K562 (cell line): ENCODE measurements around the gene SYDE1. TPM values are rescaled to one million over a fixed set of nuclear protein-coding genes. Genes with fewer than 3 reads are reported as not detected.
A peak's percentile ranks its signal among the peaks of the same experiment; 100 is the strongest.

Source experiments
- RAD21 ChIP-seq, 2 experiments: fragments of 250-450 bp in 1 of 2; fragments of 450-650 bp in 1 of 2; sonication (Bioruptor Pico) in 1 of 2; formaldehyde crosslinking in 1 of 2; IDR thresholded peaks in 1 of 2; conservative IDR thresholded peaks in 1 of 2; 2 replicates each; pipeline versions ENCODE4 v1.4.0 to v1.8.0; 2020 to 2022; ENCODE audit warnings: mild to moderate bottlenecking in 2 of 2, moderate library complexity in 1 of 2
- polyA plus RNA-seq, 8 experiments: library from polyadenylated mRNA; depleted of rRNA in 4 of 8; stranded (reverse) in 5 of 8; unstranded in 3 of 8; fragments of >200 nt; fragmentation: Nextera tagmentation in 2 of 8; fragmentation: Illumina TruSeq in 1 of 8; extraction: Ambion mirVana in 2 of 8; extraction: Trizol in 1 of 8; gene quantifications; 2 replicates each; pipeline versions ENCODE4 v1.2.1 to v1.2.3, GENCODE V29; 2011 to 2014; ENCODE audit warnings: inconsistent platforms in 1 of 8, missing spikeins in 1 of 8
- small RNA-seq: library from RNA; depleted of rRNA; stranded (forward); fragments of <200 nt; gene quantifications from one replicate; pipeline ENCODE3, GENCODE V24; 2014
- total RNA-seq, 7 experiments: library from RNA; depleted of rRNA in 6 of 7; stranded (reverse); fragments of >200 nt in 6 of 7; fragmentation: Illumina TruSeq in 2 of 7; extraction: Trizol in 2 of 7; gene quantifications; 2 replicates each; pipeline versions ENCODE4 v1.2.1 to v1.2.3, GENCODE V29; 2011 to 2021; ENCODE audit warnings: low replicate concordance in 1 of 7

The SYDE1 gene
- total and polyA plus RNA-seq, 9 of the 15 experiments (the other 6 are each of a cell fraction or from before 2014, with no cell fraction given), result 0.04 TPM; not detected in 8

DNA sequence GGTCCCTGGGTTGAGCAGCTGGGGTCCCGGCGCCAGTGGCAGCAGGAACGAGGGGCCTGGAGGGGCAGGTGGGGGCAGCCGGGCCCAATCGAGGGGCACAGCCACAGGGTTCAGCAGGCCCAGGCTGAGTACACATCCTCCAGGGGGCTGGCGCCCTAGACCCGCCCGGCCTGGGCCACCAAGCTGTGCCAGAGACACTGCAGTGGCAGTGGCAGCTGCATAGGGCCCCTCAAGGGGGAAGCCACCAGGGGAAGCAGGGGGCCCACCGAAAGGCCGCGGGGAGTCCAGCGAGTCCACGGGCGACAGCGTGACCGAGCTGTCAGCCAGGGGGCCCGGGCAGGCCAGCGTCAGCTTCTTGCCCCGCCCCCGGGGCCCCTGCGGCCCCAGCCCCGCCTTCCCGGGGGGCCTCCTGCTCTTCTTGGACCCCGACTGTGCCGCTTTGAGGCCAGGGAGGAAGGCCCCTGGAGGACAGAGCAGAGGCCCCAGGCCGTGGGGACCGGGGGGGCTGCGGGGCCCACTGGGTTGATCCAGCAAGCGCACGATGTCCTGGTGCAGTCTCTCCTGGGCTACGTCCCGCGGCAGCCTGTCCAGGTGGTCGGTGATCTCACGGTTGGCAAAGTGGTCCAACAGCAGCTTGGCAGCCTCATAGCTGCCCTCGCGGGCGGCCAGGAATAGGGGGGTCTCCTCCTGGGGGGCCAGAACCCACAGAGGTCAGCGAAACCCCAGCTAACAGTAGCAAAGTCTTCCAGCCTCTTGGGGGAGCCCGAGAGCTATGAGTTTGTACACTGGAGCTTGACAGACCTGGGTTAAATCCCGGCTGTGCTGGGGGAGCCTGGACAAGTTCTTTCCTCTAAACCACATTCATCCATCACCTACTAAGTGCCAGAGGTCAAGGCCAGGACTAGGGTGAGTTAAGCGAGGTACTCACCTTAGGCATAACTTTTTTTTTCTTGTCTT, 54.1 kb downstream of the SYDE1 start (continued):
- peak; percentile 45 to 74; a peak in 3 of 4 replicates for TF ChIP-seq RAD21 (CRISPR knock-in tag; conservative IDR thresholded peaks at IDR 0.05 in 1 of 2, IDR thresholded peaks at IDR 0.05 in 1 of 2)

Small RNA genes within 50 kb of the gene (small RNA-seq; reads per million reads assigned to genes)
- gene RNU6-782P, result not detected

Other genes starting within 250 kb of the SYDE1 start
Only the 7 nearest of the 8 such genes appear.
- gene OR7A17, start 221.3 kb upstream of the SYDE1 start, total RNA-seq (2014; rRNA removed), result not detected in 2 replicates
- gene OR7A17, start 221.3 kb upstream of the SYDE1 start, total RNA-seq (2014; rRNA removed; fragmentation: Illumina TruSeq; extraction: Trizol), result not detected in 2 replicates
- not detected in 2 replicates for gene OR7A17, start 221.3 kb upstream of the SYDE1 start, total RNA-seq (2015; rRNA removed; fragmentation: Illumina TruSeq; extraction: Trizol)
- gene OR7A17, start 221.3 kb upstream of the SYDE1 start, total RNA-seq (2021), result not detected in 2 replicates
- not detected in 2 replicates for gene OR7A17, start 221.3 kb upstream of the SYDE1 start, polyA plus RNA-seq (2011; rRNA removed)
- gene OR7A17, start 221.3 kb upstream of the SYDE1 start, polyA plus RNA-seq (2014; fragmentation: Illumina TruSeq; extraction: Trizol), result not detected in 2 replicates
- not detected for gene OR7A17, start 221.3 kb upstream of the SYDE1 start, polyA plus RNA-seq (2014; fragmentation: Nextera tagmentation; extraction: Ambion mirVana)
- gene OR7A17, start 221.3 kb upstream of the SYDE1 start, polyA plus RNA-seq (2014; rRNA removed), result not detected in 2 replicates
- gene OR7C2, start 165.9 kb upstream of the SYDE1 start, total RNA-seq (2014; rRNA removed), result not detected in 2 replicates
- not detected in 2 replicates for gene OR7C2, start 165.9 kb upstream of the SYDE1 start, total RNA-seq (2014; rRNA removed; fragmentation: Illumina TruSeq; extraction: Trizol)
- not detected in 2 replicates for gene OR7C2, start 165.9 kb upstream of the SYDE1 start, total RNA-seq (2015; rRNA removed; fragmentation: Illumina TruSeq; extraction: Trizol)
- gene OR7C2, start 165.9 kb upstream of the SYDE1 start, total RNA-seq (2021), result not detected in 2 replicates
- gene OR7C2, start 165.9 kb upstream of the SYDE1 start, polyA plus RNA-seq (2011; rRNA removed), result not detected in 2 replicates
- not detected in 2 replicates for gene OR7C2, start 165.9 kb upstream of the SYDE1 start, polyA plus RNA-seq (2014; fragmentation: Illumina TruSeq; extraction: Trizol)
- not detected for gene OR7C2, start 165.9 kb upstream of the SYDE1 start, polyA plus RNA-seq (2014; fragmentation: Nextera tagmentation; extraction: Ambion mirVana)
- not detected in 2 replicates for gene OR7C2, start 165.9 kb upstream of the SYDE1 start, polyA plus RNA-seq (2014; rRNA removed)
- not detected in 2 replicates for gene SLC1A6, start 127.5 kb upstream of the SYDE1 start, total RNA-seq (2014; rRNA removed)
- gene SLC1A6, start 127.5 kb upstream of the SYDE1 start, total RNA-seq (2014; rRNA removed; fragmentation: Illumina TruSeq; extraction: Trizol), result not detected in 2 replicates
- gene SLC1A6, start 127.5 kb upstream of the SYDE1 start, total RNA-seq (2015; rRNA removed; fragmentation: Illumina TruSeq; extraction: Trizol), result not detected in 2 replicates
- gene SLC1A6, start 127.5 kb upstream of the SYDE1 start, total RNA-seq (2021), result not detected in 2 replicates
- not detected in 2 replicates for gene SLC1A6, start 127.5 kb upstream of the SYDE1 start, polyA plus RNA-seq (2011; rRNA removed)
- gene SLC1A6, start 127.5 kb upstream of the SYDE1 start, polyA plus RNA-seq (2014; fragmentation: Illumina TruSeq; extraction: Trizol), result not detected in 2 replicates
- gene SLC1A6, start 127.5 kb upstream of the SYDE1 start, polyA plus RNA-seq (2014; fragmentation: Nextera tagmentation; extraction: Ambion mirVana), result not detected
- not detected in 2 replicates for gene SLC1A6, start 127.5 kb upstream of the SYDE1 start, polyA plus RNA-seq (2014; rRNA removed)
- gene CASP14, start 57.9 kb upstream of the SYDE1 start, total RNA-seq (2014; rRNA removed), result not detected in 2 replicates
- not detected in 2 replicates for gene CASP14, start 57.9 kb upstream of the SYDE1 start, total RNA-seq (2014; rRNA removed; fragmentation: Illumina TruSeq; extraction: Trizol)
- not detected in 2 replicates for gene CASP14, start 57.9 kb upstream of the SYDE1 start, total RNA-seq (2015; rRNA removed; fragmentation: Illumina TruSeq; extraction: Trizol)
- not detected in 2 replicates for gene CASP14, start 57.9 kb upstream of the SYDE1 start, total RNA-seq (2021)
- gene CASP14, start 57.9 kb upstream of the SYDE1 start, polyA plus RNA-seq (2011; rRNA removed), result not detected in 2 replicates
- gene CASP14, start 57.9 kb upstream of the SYDE1 start, polyA plus RNA-seq (2014; fragmentation: Illumina TruSeq; extraction: Trizol), result not detected in 2 replicates
- not detected for gene CASP14, start 57.9 kb upstream of the SYDE1 start, polyA plus RNA-seq (2014; fragmentation: Nextera tagmentation; extraction: Ambion mirVana)
- gene CASP14, start 57.9 kb upstream of the SYDE1 start, polyA plus RNA-seq (2014; rRNA removed), result not detected in 2 replicates
- not detected in 2 replicates for gene OR1I1, start 25.2 kb upstream of the SYDE1 start, total RNA-seq (2014; rRNA removed)
- gene OR1I1, start 25.2 kb upstream of the SYDE1 start, total RNA-seq (2014; rRNA removed; fragmentation: Illumina TruSeq; extraction: Trizol), result not detected in 2 replicates
- not detected in 2 replicates for gene OR1I1, start 25.2 kb upstream of the SYDE1 start, total RNA-seq (2015; rRNA removed; fragmentation: Illumina TruSeq; extraction: Trizol)
- not detected in 2 replicates for gene OR1I1, start 25.2 kb upstream of the SYDE1 start, total RNA-seq (2021)
- not detected in 2 replicates for gene OR1I1, start 25.2 kb upstream of the SYDE1 start, polyA plus RNA-seq (2011; rRNA removed)
- not detected in 2 replicates for gene OR1I1, start 25.2 kb upstream of the SYDE1 start, polyA plus RNA-seq (2014; fragmentation: Illumina TruSeq; extraction: Trizol)
- gene OR1I1, start 25.2 kb upstream of the SYDE1 start, polyA plus RNA-seq (2014; fragmentation: Nextera tagmentation; extraction: Ambion mirVana), result not detected
- not detected in 2 replicates for gene OR1I1, start 25.2 kb upstream of the SYDE1 start, polyA plus RNA-seq (2014; rRNA removed)
- 0.45 and 1.1 TPM in 2 replicates for gene NOTCH3, start 93.6 kb downstream of the SYDE1 start, total RNA-seq (2014; rRNA removed)
- 0.11 and 0.13 TPM in 2 replicates for gene NOTCH3, start 93.6 kb downstream of the SYDE1 start, total RNA-seq (2014; rRNA removed; fragmentation: Illumina TruSeq; extraction: Trizol)
- gene NOTCH3, start 93.6 kb downstream of the SYDE1 start, total RNA-seq (2015; rRNA removed; fragmentation: Illumina TruSeq; extraction: Trizol), result 0.18 and 0.30 TPM in 2 replicates
- 0.34 and 1.2 TPM in 2 replicates for gene NOTCH3, start 93.6 kb downstream of the SYDE1 start, total RNA-seq (2021)
- gene NOTCH3, start 93.6 kb downstream of the SYDE1 start, polyA plus RNA-seq (2011; rRNA removed), result 0.22 and 0.28 TPM in 2 replicates
- 0.08 and 0.12 TPM in 2 replicates for gene NOTCH3, start 93.6 kb downstream of the SYDE1 start, polyA plus RNA-seq (2014; fragmentation: Illumina TruSeq; extraction: Trizol)
- under 1 TPM; under 0.01 to 0.01 TPM for gene NOTCH3, start 93.6 kb downstream of the SYDE1 start, polyA plus RNA-seq (2014; fragmentation: Nextera tagmentation; extraction: Ambion mirVana)
- 0.15 and 0.16 TPM in 2 replicates for gene NOTCH3, start 93.6 kb downstream of the SYDE1 start, polyA plus RNA-seq (2014; rRNA removed)
- not detected in 2 replicates for gene EPHX3, start 125.0 kb downstream of the SYDE1 start, total RNA-seq (2014; rRNA removed)
- gene EPHX3, start 125.0 kb downstream of the SYDE1 start, total RNA-seq (2014; rRNA removed; fragmentation: Illumina TruSeq; extraction: Trizol), result not detected in 2 replicates
- gene EPHX3, start 125.0 kb downstream of the SYDE1 start, total RNA-seq (2015; rRNA removed; fragmentation: Illumina TruSeq; extraction: Trizol), result not detected in 2 replicates
- gene EPHX3, start 125.0 kb downstream of the SYDE1 start, total RNA-seq (2021), result 0.20 TPM in 1 of 2 replicates, not detected in the other
- 0.07 TPM in 1 of 2 replicates, not detected in the other for gene EPHX3, start 125.0 kb downstream of the SYDE1 start, polyA plus RNA-seq (2011; rRNA removed)
- not detected in 2 replicates for gene EPHX3, start 125.0 kb downstream of the SYDE1 start, polyA plus RNA-seq (2014; fragmentation: Illumina TruSeq; extraction: Trizol)
- gene EPHX3, start 125.0 kb downstream of the SYDE1 start, polyA plus RNA-seq (2014; fragmentation: Nextera tagmentation; extraction: Ambion mirVana), result not detected
- gene EPHX3, start 125.0 kb downstream of the SYDE1 start, polyA plus RNA-seq (2014; rRNA removed), result not detected in 2 replicates